A549 (cell line): Measurements from ENCODE around the gene ZBTB8A. TPM values are rescaled to one million over a fixed set of nuclear protein-coding genes. Genes with fewer than 3 reads are reported as not detected.

Source experiments
- ATAC-seq, 2 experiments: fragments of 200-7000 bp in 1 of 2; fragments of >200 bp in 1 of 2; cut with Nextera tagmentation in 1 of 2; cut with Tn5 transposase in 1 of 2; 3 replicates each; pipeline versions ENCODE4 v1.8.0 to v1.9.1; 2018 to 2020; ENCODE audit warnings: mild to moderate bottlenecking in 1 of 2, moderate library complexity in 1 of 2
- CTCF ChIA-PET: fragments of 300-600 bp; sonication (Branson Sonifier 250); formaldehyde crosslinking; extraction: SDS; loops from one replicate; lab custom pipeline; 2021; ENCODE audit warnings: antibody characterized with exemption, inconsistent platforms; lab: Yijun Ruan, JAX
- POLR2A ChIA-PET: fragments of 350-600 bp; formaldehyde crosslinking; extraction: SDS; loops from one replicate; lab custom pipeline; 2021; ENCODE audit warnings: antibody characterized with exemption, inconsistent platforms; lab: Yijun Ruan, JAX
- DNase-seq, 2 experiments: peaks; one replicate each; pipeline versions ENCODE4 v3.0.0 to v3.0.0-alpha.2; 2011 to 2016; ENCODE audit warnings: low read depth in 1 of 2, low spot score in 1 of 2
- FAIRE-seq: peaks from 2 replicates; lab custom pipeline; 2011; peaks lifted over from hg19 to GRCh38; lab: Jason Lieb, UNC
- H3K27ac ChIP-seq, 2 experiments: fragments of >200 bp; sonication (Bioruptor Twin); formaldehyde crosslinking; 3 replicates each; pipeline ENCODE4 v1.5.1; 2016 to 2017
- H3K4me1 ChIP-seq: fragments of >200 bp; sonication (Bioruptor Twin); formaldehyde crosslinking; 3 replicates; pipeline ENCODE4 v1.6.1; 2016
- H3K4me2 ChIP-seq: fragments of >200 bp; sonication (Bioruptor Twin); formaldehyde crosslinking; 3 replicates; pipeline ENCODE4 v1.6.1; 2016
- H3K4me3 ChIP-seq: fragments of >200 bp; sonication (Bioruptor Twin); formaldehyde crosslinking; 3 replicates; pipeline ENCODE4 v1.5.1; 2016
- H3K9me3 ChIP-seq: fragments of >200 bp; sonication (Bioruptor Twin); formaldehyde crosslinking; 3 replicates; pipeline ENCODE4 v1.6.1; 2016
- CHD2 ChIP-seq: fragments of 150-350 bp; IDR thresholded peaks from 2 replicates; pipeline ENCODE4 v1.6.1; 2014; ENCODE audit warnings: low read length; ENCODE audit not compliant: partially characterized antibody
- EHMT2 ChIP-seq: fragments of 200-600 bp; sonication (generic); IDR thresholded peaks from 2 replicates; pipeline ENCODE4 v1.6.1; 2016; ENCODE audit warnings: antibody characterized with exemption, low read depth, mild to moderate bottlenecking, moderate library complexity
- ESRRA ChIP-seq: fragments of 150-350 bp; IDR thresholded peaks from 2 replicates; pipeline ENCODE4 v1.6.1; 2014; ENCODE audit warnings: mild to moderate bottlenecking, low read length, borderline replicate concordance
- FOSB ChIP-seq: fragments of 250-450 bp; sonication (Bioruptor Pico); IDR thresholded peaks from 2 replicates; pipeline ENCODE4 v1.5.0; 2020; ENCODE audit warnings: mild to moderate bottlenecking, moderate library complexity
- FOSL2 ChIP-seq, 2 experiments: fragments of 450-650 bp in 1 of 2; fragments of >200 bp in 1 of 2; sonication (Bioruptor Twin) in 1 of 2; formaldehyde crosslinking; IDR thresholded peaks; 2 replicates each; pipeline versions ENCODE4 v1.5.0 to v1.6.1; 2016 to 2020; ENCODE audit warnings: mild to moderate bottlenecking in 1 of 2, moderate library complexity in 1 of 2
- FOXS1 ChIP-seq: fragments of 250-450 bp; sonication (Bioruptor Pico); IDR thresholded peaks from 2 replicates; pipeline ENCODE4 v1.5.0; 2020; ENCODE audit warnings: mild to moderate bottlenecking, moderate library complexity
- HEYL ChIP-seq: fragments of 250-450 bp; sonication (Bioruptor Pico); IDR thresholded peaks from 2 replicates; pipeline ENCODE4 v1.8.0; 2021; ENCODE audit warnings: mild to moderate bottlenecking, moderate library complexity
- HOXB5 ChIP-seq: fragments of 250-450 bp; sonication (Bioruptor Pico); IDR thresholded peaks from 2 replicates; pipeline ENCODE4 v1.5.0; 2020; ENCODE audit warnings: mild to moderate bottlenecking, moderate library complexity
- JUN ChIP-seq, 2 experiments: fragments of >200 bp; sonication (Bioruptor Twin); formaldehyde crosslinking; IDR thresholded peaks; 2 replicates in 1 of 2; 3 replicates in 1 of 2; pipeline ENCODE4 v1.6.1; 2016 to 2017
- KDM5A ChIP-seq: fragments of 200-600 bp; sonication (generic); IDR thresholded peaks from 2 replicates; pipeline ENCODE4 v1.6.1; 2016; ENCODE audit warnings: antibody characterized with exemption, mild to moderate bottlenecking
- PHF8 ChIP-seq: fragments of 200-600 bp; sonication (generic); IDR thresholded peaks from 2 replicates; pipeline ENCODE4 v1.6.1; 2016; ENCODE audit warnings: low read depth, mild to moderate bottlenecking, antibody characterized with exemption, moderate library complexity, borderline replicate concordance
- POLR2A ChIP-seq: IDR thresholded peaks from 2 replicates; pipeline ENCODE4 v1.6.1; 2012; ENCODE audit warnings: mild to moderate bottlenecking, low read length
- SMC3 ChIP-seq: fragments of >200 bp; sonication (Bioruptor Twin); formaldehyde crosslinking; IDR thresholded peaks from 3 replicates; pipeline ENCODE4 v1.6.1; 2018; ENCODE audit warnings: inconsistent platforms
- SREBF2 ChIP-seq: fragments of 450-650 bp; IDR thresholded peaks from 2 replicates; pipeline ENCODE4 v1.6.1; 2014; ENCODE audit warnings: mild to moderate bottlenecking, moderate library complexity
- TP53 ChIP-seq: fragments of 250-450 bp; sonication (Bioruptor Pico); IDR thresholded peaks from 2 replicates; pipeline ENCODE4 v1.5.0; 2021; ENCODE audit warnings: mild to moderate bottlenecking, moderate library complexity
- ZC3H11A ChIP-seq: fragments of 450-650 bp; IDR thresholded peaks from 2 replicates; pipeline ENCODE4 v1.6.1; 2014; ENCODE audit warnings: antibody characterized with exemption, mild to moderate bottlenecking
- ZFP36 ChIP-seq: fragments of 450-650 bp; IDR thresholded peaks from 2 replicates; pipeline ENCODE4 v1.6.1; 2014; ENCODE audit warnings: borderline replicate concordance; ENCODE audit not compliant: partially characterized antibody
- ZNF302 ChIP-seq: fragments of 250-450 bp; sonication (Bioruptor Pico); IDR thresholded peaks from 2 replicates; pipeline ENCODE4 v1.9.0; 2021; ENCODE audit warnings: inconsistent platforms, mild to moderate bottlenecking, moderate library complexity
- ZSCAN20 ChIP-seq: fragments of 250-450 bp; sonication (Bioruptor Pico); IDR thresholded peaks from 2 replicates; pipeline ENCODE4 v1.8.0; 2022; ENCODE audit warnings: mild to moderate bottlenecking, moderate library complexity
- WGBS: methylation state at CpG from one replicate; pipeline ENCODE4 v1.1.6; 2017; ENCODE audit errors: missing lambda C conversion rate; 5-methylcytosine and 5-hydroxymethylcytosine counted together
- polyA plus RNA-seq, 4 experiments: library from polyadenylated mRNA; depleted of rRNA in 3 of 4; stranded (reverse); fragments of >200 nt; fragmentation: RNase III in 1 of 4; extraction: RNeasy Plus Mini Kit Qiagen cat#74134 plus additional on column Dnase treatment in 1 of 4; gene quantifications; 2 replicates in 3 of 4; 3 replicates in 1 of 4; pipeline ENCODE4 v1.2.3, GENCODE V29; 2011 to 2017
- TF ChIP-seq, protein P1 (sequence below): fragments of >200 bp; sonication (Bioruptor Twin); formaldehyde crosslinking; IDR thresholded peaks from 3 replicates; pipeline ENCODE4 v1.6.1; 2016
- TF ChIP-seq, protein P2 (sequence below): IDR thresholded peaks from 2 replicates; pipeline ENCODE4 v1.6.1; 2012
- TF ChIP-seq, protein P3 (sequence below): IDR thresholded peaks from 2 replicates; pipeline ENCODE4 v1.6.1; 2012; ENCODE audit warnings: low read depth, borderline replicate concordance
- TF ChIP-seq, protein P4 (sequence below): fragments of 150-350 bp; IDR thresholded peaks from 2 replicates; pipeline ENCODE4 v1.6.1; 2014; ENCODE audit warnings: low read depth, mild to moderate bottlenecking, low read length

The ZBTB8A gene
- polyA plus RNA-seq, 2 of the 4 experiments (the other 2 are of a cell fraction): 2.7 to 6.0 TPM

DNA sequence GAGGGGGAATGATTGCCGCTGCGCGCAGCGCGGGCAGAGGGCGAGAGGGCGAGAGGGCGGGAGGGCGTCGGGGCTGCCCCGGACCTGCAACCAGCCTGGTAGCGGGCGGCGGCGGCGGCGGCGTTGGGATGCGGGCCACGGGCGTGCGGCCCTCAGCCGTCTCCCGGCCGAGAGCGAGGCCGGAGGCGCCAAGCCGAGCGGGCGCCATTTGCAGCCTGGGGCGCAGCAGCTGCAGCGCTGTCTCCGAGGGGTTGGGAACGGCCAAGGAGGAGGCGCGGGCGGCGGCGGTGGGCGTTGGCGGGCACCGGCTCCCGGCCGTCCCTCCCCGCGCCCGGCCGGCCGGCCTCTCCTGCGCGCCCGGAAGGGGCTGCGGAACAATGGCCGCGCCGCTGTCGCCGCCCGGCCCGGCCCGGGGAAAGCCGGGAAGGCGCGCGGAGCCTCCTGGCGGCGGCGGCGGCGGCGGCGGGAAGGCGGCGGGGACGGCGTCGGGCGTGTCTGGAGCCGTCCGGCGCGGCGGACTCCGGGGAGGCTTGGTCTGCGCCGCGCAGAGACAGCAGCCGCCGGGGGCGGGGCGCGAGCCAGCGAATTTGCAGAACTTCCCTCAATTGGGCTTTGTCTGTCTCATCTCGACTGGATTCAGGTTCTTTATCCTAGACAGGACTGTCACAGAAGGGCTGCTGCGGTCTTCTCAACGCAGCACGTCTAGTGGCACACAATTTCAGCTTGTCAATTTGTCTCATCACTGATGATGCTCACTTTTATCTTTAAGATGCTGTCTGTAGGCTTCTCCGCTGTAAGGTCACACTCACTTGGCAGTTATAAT is 38.6 kb upstream of the ZBTB8A start:
- ATAC-seq: peak; percentile 92 to 95
- Histone ChIP-seq H3K9me3 (no peaks in the 10 kb centered on the region), H3K4me2 (peak overlapping the region; percentile 74), H3K4me3 (peak overlapping the region; percentile 78), H3K27ac (peak overlapping the region; percentile 92 to 98), H3K4me1 (no peaks in the 10 kb centered on the region; the same call in 2 of the 3 replicates)
- peak; percentile 63 to 72 for DNase-seq
- CTCF ChIA-PET: interaction anchor here (0.6 to 2.1 kb wide), 5 partner anchors 12 to 102 kb away, joined by 3 to 8 read pairs (median 6); no protein-coding TSS in a partner anchor
- TF ChIP-seq SMC3 (peak; percentile 18; the same call in 1 of the 3 replicates), KDM5A (no peak), JUN (IDR thresholded peaks at IDR 0.05) (peak; percentile 56 to 74; a peak in 3 of 5 replicates), PHF8 (peak; percentile 61; the same call in 1 of the 2 replicates)
- TF ChIP-seq, protein P1, sequence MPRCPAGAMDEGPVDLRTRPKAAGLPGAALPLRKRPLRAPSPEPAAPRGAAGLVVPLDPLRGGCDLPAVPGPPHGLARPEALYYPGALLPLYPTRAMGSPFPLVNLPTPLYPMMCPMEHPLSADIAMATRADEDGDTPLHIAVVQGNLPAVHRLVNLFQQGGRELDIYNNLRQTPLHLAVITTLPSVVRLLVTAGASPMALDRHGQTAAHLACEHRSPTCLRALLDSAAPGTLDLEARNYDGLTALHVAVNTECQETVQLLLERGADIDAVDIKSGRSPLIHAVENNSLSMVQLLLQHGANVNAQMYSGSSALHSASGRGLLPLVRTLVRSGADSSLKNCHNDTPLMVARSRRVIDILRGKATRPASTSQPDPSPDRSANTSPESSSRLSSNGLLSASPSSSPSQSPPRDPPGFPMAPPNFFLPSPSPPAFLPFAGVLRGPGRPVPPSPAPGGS: peak; percentile 62; the same call in 1 of the 3 replicates
- no peak for FAIRE-seq
- POLR2A ChIA-PET: no interaction called here
- WGBS: 10% methylated on average over 11 of the region's 99 CpGs

GRCh38 chr1:32501865-32502264 is 37.4 kb upstream of the ZBTB8A start:
- 98% methylated on average over 9 of the region's 9 CpGs for WGBS
- Histone ChIP-seq H3K9me3 (no peaks in the 10 kb centered on the region), H3K4me1 (no peaks in the 10 kb centered on the region; the same call in 2 of the 3 replicates), H3K4me3 (no peak overlapping the region), H3K4me2 (no peak overlapping the region; the same call in 2 of the 3 replicates), H3K27ac (peak overlapping the region in 1 of 2 experiments; percentile 24; a peak in 1 of 6 replicates)
- FAIRE-seq (no peak), ATAC-seq (no peak), DNase-seq (no peak)
- ChIA-PET CTCF (interaction anchor here (0.6 to 2.1 kb wide), 4 partner anchors 10 to 53 kb away, joined by 3 to 8 read pairs (median 5); no protein-coding TSS in a partner anchor), POLR2A (interaction anchor here (0.7 kb wide), 1 partner anchor 149 kb away, joined by 3 read pairs; the partner anchor contains the start of gene RBBP4)
- TF ChIP-seq ZC3H11A (no peak), PHF8 (no peak), CHD2 (no peak), EHMT2 (no peak), HEYL (CRISPR knock-in tag) (no peak), TP53 (CRISPR knock-in tag) (no peak), FOSL2 (IDR thresholded peaks at IDR 0.05) (no peak), FOSL2 (CRISPR knock-in tag; IDR thresholded peaks at IDR 0.05) (no peak), ZFP36 (no peak), ZSCAN20 (CRISPR knock-in tag) (no peak), SREBF2 (no peak), HOXB5 (CRISPR knock-in tag) (no peak), ESRRA (no peak), FOSB (CRISPR knock-in tag) (no peak), POLR2A (no peak), ZNF302 (CRISPR knock-in tag) (no peak), FOXS1 (no peak)
- TF ChIP-seq, protein P2, sequence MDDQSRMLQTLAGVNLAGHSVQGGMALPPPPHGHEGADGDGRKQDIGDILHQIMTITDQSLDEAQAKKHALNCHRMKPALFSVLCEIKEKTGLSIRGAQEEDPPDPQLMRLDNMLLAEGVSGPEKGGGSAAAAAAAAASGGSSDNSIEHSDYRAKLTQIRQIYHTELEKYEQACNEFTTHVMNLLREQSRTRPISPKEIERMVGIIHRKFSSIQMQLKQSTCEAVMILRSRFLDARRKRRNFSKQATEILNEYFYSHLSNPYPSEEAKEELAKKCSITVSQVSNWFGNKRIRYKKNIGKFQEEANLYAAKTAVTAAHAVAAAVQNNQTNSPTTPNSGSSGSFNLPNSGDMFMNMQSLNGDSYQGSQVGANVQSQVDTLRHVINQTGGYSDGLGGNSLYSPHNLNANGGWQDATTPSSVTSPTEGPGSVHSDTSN: no peak
- TF ChIP-seq, protein P3, sequence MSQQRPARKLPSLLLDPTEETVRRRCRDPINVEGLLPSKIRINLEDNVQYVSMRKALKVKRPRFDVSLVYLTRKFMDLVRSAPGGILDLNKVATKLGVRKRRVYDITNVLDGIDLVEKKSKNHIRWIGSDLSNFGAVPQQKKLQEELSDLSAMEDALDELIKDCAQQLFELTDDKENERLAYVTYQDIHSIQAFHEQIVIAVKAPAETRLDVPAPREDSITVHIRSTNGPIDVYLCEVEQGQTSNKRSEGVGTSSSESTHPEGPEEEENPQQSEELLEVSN: no peak
- TF ChIP-seq, protein P4, sequence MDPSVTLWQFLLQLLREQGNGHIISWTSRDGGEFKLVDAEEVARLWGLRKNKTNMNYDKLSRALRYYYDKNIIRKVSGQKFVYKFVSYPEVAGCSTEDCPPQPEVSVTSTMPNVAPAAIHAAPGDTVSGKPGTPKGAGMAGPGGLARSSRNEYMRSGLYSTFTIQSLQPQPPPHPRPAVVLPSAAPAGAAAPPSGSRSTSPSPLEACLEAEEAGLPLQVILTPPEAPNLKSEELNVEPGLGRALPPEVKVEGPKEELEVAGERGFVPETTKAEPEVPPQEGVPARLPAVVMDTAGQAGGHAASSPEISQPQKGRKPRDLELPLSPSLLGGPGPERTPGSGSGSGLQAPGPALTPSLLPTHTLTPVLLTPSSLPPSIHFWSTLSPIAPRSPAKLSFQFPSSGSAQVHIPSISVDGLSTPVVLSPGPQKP: no peak
